Activated T-cell treated with anti-CD3 and anti-CD28 coated beads for 48 hours (primary cell): ENCODE data around the gene TIMM13.
"Not testable (repeated sequence)": the region's sequence is repeated elsewhere in the genome, so short reads cannot be mapped to it uniquely, and the experiment has no call there.

Source experiments
- DNase-seq: peaks from one replicate; pipeline ENCODE4 v3.0.0-alpha.2; 2020; ENCODE audit warnings: low read depth

Gene TIMM13

DNA sequence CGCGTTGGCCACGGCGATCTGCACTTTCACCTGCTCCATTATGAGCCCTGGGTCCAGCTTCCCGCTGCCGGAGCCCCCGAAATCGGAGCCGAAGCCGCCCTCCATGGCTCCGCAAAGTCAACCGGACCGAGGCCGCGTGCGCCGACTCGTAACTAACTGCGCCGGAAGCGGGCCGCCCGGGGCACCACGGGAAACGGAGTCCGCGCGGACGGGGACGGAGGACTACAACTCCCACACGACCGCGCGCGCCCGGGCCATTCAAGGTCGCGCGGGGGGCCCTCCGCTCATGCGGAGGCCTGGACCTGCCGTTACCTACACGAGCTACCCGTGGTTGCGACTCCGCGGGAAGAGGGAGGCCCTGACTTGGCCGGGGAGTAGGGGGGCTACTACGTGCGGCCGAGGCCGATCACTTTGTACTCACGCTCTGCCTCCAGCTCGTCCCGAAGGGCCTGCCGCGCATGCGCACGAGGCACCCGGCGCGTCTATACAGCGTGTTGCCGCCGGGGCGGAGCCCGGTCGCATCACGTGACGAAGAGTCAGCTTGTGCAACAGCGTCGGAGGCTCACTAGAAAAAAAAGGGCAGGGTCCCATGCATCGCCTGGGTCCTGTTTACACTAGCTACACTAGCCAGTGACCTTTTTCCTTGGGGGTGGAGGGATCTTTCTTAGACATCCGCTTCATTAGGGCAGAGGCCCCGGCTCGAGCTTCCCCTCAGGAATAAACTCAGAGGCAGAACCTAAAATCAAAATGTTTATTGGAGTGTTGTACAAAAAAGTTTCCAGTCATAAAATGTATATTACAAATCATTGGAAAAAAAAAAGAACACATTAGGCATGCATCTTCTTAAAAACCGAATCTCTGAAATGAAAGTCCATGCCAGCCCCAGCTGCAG, at the start of gene TIMM13:
TSS of gene TIMM13 (minus strand) at position 158 of the 892 bp plus-strand sequence. CDS start at position 105, 53 bp downstream.
- peak; percentile 96 for DNase-seq

- DNase-seq, result peak; percentile 73
These were observed 49.2 kb upstream of the TIMM13 start for GRCh38 chr19:2476451-2477140.

- peak; percentile 93 for DNase-seq
These were observed 48.5 kb upstream of the TIMM13 start, which contains the start of gene GADD45B for GRCh38 chr19:2475702-2476450. GADD45B (plus strand) TSS chr19:2476127; CDS start chr19:2476359, 232 bp downstream.

- peak; percentile 67 for DNase-seq
These were observed 47.8 kb upstream of the TIMM13 start for GRCh38 chr19:2475018-2475701.

DNA sequence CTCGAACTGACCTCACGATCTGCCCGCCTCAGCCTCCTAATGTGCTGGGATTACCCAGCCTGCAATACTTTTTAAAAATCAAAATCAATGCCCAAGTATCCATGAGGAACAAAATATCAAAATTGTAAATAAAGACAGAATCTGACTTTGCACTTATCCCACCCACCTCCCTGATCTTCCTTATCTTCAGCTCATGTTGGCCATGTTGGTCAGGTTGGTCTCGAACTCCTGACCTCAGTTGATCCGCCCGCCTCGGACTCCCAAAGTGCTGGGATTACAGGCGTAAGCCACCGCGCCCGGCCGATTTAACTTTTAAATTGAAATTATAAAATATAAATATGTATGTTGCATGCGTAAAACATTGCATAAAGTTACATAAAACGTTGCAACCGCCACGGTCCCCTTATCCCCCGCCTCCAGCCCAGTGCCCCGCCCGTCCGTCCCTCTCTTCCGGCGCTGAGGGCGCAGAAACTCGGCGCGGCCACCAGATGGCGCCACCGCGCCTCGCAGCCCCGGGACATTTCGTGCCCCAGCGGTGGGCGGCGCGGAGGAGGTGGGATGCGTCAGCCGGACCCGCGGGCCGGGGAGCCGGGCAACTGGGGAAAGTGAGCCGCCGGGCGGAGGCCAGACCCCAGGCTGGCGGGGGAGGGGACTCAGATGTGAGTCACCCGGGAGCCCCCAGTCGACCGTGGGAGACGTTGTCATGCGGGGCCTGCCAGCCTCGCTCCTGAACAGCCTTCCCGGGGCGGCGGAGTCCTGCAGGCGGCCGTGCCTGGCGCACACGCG, 47.0 kb upstream of the TIMM13 start:
- DNase-seq, result peak; percentile 92

DNA sequence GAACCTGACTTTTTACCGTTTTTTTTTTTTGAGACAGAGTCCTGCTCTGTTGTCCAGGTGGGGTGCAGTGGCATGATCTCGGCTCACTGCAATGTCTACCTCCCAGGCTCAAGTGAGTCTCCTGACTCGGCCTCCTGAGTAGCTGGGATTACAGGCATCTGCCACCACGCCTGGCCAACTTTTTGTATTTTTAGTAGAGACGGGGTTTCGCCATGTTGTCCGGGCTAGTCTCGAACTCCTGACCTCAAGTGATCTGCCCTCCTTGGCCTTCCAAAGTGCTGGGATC, 42.5 kb upstream of the TIMM13 start:
- DNase-seq, result not testable (repeated sequence)

DNA sequence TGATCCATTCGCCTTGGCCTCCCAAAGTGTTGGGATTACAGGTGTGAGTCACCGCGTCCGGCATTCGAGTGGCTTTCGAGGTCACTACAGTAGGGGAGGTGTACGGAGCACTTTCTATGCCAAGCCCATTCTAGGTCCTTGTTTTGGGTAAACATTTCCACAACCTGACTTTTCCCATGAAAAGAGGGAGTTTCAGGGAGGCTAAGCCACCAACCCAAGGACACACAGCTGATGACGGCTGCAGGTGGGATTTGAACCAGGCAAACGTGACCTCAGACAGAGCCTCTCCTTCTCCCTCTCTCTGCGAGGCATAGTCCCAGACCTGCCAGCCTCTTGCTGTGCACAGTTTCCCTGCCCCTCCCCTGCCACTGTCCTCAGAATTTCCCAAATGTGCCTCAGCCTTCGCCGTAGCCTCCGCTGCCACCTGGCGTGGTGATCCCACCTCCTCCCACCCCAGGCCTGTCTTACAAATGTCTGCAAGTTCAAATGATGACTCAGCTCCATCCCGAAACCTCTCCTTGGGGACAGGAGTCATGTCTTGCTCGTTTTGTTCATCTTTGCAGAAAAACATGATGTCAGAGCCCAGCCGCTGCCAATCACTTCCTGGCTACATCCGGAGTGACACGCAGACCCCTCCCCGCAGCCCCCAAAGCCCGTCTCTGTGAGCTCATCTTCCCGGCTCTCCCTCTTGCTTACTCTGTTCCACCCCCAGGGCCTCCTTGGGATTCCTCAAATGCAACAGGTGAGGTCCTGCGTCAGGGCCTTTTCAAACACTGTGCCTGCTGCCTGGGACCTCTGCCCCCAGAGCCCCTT, 41.9 kb upstream of the TIMM13 start:
- DNase-seq, result peak; percentile 42

DNA sequence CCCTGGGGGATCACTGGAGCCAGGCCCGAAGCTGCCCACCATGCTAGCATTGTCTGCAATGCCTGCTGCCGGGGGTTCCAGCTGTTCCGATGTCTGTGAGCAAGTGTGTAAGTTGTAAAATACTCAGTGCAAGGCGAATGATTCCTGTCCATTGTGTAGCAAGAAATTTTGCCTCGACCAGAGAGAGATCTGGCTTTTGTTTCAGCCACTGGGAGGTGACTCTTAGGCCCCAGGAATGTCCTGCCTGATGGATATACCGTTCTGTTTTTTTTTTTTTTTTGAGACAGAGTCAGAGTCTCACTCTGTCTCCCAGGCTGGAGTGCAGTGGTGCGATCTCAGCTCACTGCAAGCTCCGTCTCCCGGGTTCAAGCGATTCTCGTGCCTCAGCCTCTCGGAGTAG, 41.2 kb upstream of the TIMM13 start:
- no peak for DNase-seq

DNA sequence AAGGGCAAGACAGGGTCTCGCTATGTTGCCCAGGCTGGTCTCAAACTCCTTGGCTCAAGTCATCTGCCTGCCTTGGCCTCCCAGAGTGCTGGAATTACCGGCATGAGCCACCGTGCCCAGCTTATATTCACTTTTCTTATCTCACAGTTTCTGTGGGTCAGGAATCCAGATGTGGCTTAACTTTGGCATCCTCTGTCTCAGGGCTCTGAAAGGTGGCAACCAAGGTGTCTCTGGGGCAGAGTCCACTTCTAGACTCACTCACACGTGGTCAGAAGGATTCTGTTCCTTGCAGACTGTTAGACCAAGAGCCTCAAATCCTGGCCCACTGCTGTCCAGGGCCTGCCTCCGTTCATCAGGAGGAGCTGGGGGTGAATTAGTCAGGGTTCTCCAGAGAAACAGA, 37.0 kb upstream of the TIMM13 start:
- DNase-seq, result no peak

- DNase-seq, result not testable (repeated sequence)
These were observed 36.3 kb upstream of the TIMM13 start for GRCh38 chr19:2463694-2464093.

- DNase-seq, result no peak
These were observed 35.4 kb upstream of the TIMM13 start for GRCh38 chr19:2462635-2463421.

DNA sequence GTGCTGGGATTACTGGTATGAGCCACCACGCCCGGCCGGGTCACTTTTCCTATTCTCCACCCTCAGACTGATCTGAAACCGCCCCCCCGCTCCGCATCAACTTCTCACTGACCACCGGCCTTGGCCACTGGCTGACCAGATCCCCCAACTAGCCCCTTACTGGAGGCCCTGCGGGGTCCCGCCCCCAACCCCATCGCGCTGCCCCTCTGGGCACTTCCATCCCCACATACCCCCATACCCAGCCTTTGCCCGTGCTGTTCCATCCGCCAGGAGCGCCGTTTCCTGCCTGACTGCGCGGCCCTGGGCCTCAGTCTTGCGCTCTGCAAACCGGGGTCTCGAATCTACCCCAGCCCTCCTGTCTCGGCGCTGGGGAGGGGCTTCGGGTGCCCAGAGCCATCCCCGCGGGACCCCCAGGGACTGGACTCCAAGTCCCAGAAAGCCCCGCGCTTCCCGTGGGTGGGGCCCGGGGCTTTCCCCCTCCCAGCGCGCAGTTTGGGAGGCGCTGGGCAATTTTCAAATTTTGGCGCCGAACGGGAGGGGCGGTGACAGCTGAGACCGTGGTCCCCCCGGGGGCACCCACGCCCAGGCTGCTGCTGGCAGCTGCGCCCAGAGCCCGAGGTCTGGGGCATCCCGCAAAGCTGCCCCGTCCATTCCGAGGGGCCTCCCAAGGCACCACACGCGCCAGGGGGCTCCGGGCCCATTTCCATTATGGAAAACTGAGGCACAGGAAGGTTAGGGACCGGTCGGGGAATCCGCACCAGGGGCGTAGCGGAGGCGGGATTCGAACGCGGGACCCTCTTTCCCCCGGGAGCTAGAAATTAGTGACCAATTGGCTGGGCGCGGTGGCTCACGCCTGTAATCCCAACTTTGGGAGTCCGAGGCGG, 34.6 kb upstream of the TIMM13 start:
- DNase-seq, result peak; percentile 72

DNA sequence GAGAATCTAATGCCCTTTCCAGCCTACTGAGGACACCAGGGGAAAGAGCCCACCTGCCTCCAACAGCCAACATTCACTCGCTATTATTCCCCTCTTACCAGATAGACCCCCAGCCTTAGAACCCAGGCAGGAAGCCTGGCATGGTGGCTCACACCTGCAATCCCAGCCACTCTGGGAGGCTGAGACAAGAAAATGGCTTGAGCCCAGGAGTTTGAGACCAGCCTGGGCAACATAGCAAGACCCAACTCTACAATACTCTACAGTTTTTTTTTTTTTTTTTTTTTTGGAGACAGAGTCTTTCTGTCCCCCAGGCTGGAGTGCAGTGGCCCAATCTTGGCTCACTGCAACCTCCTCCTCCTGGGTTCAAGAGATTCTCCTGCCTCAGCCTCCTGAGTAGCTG, 32.9 kb upstream of the TIMM13 start:
- DNase-seq, result no peak

GRCh38 chr19:2458776-2459175, 31.4 kb upstream of the TIMM13 start:
- DNase-seq, result not testable (repeated sequence)

- no peak for DNase-seq
These were observed 30.7 kb upstream of the TIMM13 start for GRCh38 chr19:2458054-2458453.

GRCh38 chr19:2457394-2458037, 30.1 kb upstream of the TIMM13 start:
- DNase-seq, result no peak

- peak; percentile 45 for DNase-seq
These were observed 28.6 kb upstream of the TIMM13 start for GRCh38 chr19:2455851-2456570.
